Naive thymus-derived CD4-positive, alpha-beta T cell (primary cell): ENCODE results near the gene PARVG. TPM values are rescaled to one million over a fixed set of nuclear protein-coding genes. Genes with fewer than 3 reads are reported as not detected.
A peak's percentile ranks its signal among the peaks of the same experiment; 100 is the strongest.

ENCODE experiments used
- ATAC-seq: fragments of 150-1000 bp; cut with Tn5 transposase; 2 replicates; pipeline ENCODE4 v1.10.0; 2021; ENCODE audit warnings: mild to moderate bottlenecking, moderate library complexity
- CTCF ChIA-PET: fragments of 350-600 bp; sonication (Branson Sonifier 250); formaldehyde crosslinking; loops from one replicate; lab custom pipeline; 2021; ENCODE audit warnings: antibody characterized with exemption; lab: Charles Lee
- POLR2A ChIA-PET: fragments of 350-600 bp; sonication (Branson Sonifier 250); formaldehyde crosslinking; loops from one replicate; lab custom pipeline; 2021; ENCODE audit warnings: antibody characterized with exemption, inconsistent platforms; lab: Charles Lee
- DNase-seq, 9 donors: peaks; one replicate each; pipeline versions ENCODE4 v3.0.0 to v3.0.0-alpha.2; 2020 to 2022; ENCODE audit warnings: mixed read lengths in 1 of 9
- H3K27ac ChIP-seq: one replicate; pipeline ENCODE4 v1.7.0; 2013; ENCODE audit warnings: mild to moderate bottlenecking, low read depth, low read length, moderate library complexity
- H3K27me3 ChIP-seq, 2 donors: one replicate each; pipeline ENCODE4 v1.7.0; 2013; ENCODE audit warnings: low read length in 2 of 2, mild to moderate bottlenecking in 2 of 2, moderate library complexity in 2 of 2; ENCODE audit not compliant: control insufficient read depth in 2 of 2, insufficient read depth in 2 of 2
- H3K36me3 ChIP-seq, 3 experiments: 1 replicate in 2 of 3; 2 replicates in 1 of 3; pipeline ENCODE4 v1.7.0; 2013; ENCODE audit warnings: low read length in 3 of 3, mild to moderate bottlenecking in 3 of 3, moderate library complexity in 1 of 3; ENCODE audit not compliant: insufficient read depth in 3 of 3, control insufficient read depth in 2 of 3
- H3K4me1 ChIP-seq, 2 donors: one replicate each; pipeline ENCODE4 v1.7.0; 2013; ENCODE audit warnings: low read length in 2 of 2, mild to moderate bottlenecking in 2 of 2, moderate library complexity in 1 of 2; ENCODE audit not compliant: control insufficient read depth in 2 of 2, insufficient read depth in 2 of 2
- H3K4me3 ChIP-seq: 2 replicates; pipeline ENCODE4 v1.7.0; 2013; ENCODE audit warnings: mild to moderate bottlenecking, low read length
- H3K9me3 ChIP-seq, 3 experiments: 1 replicate in 2 of 3; 2 replicates in 1 of 3; pipeline ENCODE4 v1.7.0; 2013; ENCODE audit warnings: low read length in 3 of 3; ENCODE audit not compliant: control insufficient read depth in 2 of 3
- H3K27ac Mint-ChIP-seq, 9 donors: one replicate each; pipeline ENCODE4 v1.8.0; 2020 to 2022; ENCODE audit warnings: mixed read lengths in 9 of 9, mild to moderate bottlenecking in 8 of 9, moderate library complexity in 5 of 9, inconsistent platforms in 2 of 9
- H3K27me3 Mint-ChIP-seq, 5 donors: one replicate each; pipeline ENCODE4 v1.8.0; 2021 to 2022; ENCODE audit warnings: mixed read lengths in 5 of 5, mild to moderate bottlenecking in 1 of 5
- H3K36me3 Mint-ChIP-seq, 5 donors: one replicate each; pipeline ENCODE4 v1.8.0; 2020 to 2022; ENCODE audit warnings: mixed read lengths in 5 of 5, mild to moderate bottlenecking in 3 of 5, inconsistent platforms in 1 of 5
- H3K4me1 Mint-ChIP-seq, 7 donors: one replicate each; pipeline ENCODE4 v1.8.0; 2020 to 2022; ENCODE audit warnings: mixed read lengths in 7 of 7, mild to moderate bottlenecking in 3 of 7, inconsistent platforms in 1 of 7
- H3K4me3 Mint-ChIP-seq, 10 donors: one replicate each; pipeline ENCODE4 v1.8.0; 2020 to 2022; ENCODE audit warnings: mild to moderate bottlenecking in 10 of 10, mixed read lengths in 10 of 10, moderate library complexity in 6 of 10, inconsistent platforms in 2 of 10
- H3K9me3 Mint-ChIP-seq, 11 donors: one replicate each; pipeline ENCODE4 v1.8.0; 2020 to 2022; ENCODE audit warnings: mixed read lengths in 11 of 11, mild to moderate bottlenecking in 4 of 11, inconsistent platforms in 1 of 11, moderate library complexity in 1 of 11
- intact Hi-C, 2 donors: fragments of 100-400 bp; cut with micrococcal nuclease; formaldehyde crosslinking; loops; one replicate each; pipeline ENCODE4 v1.15.1; 2023
- polyA plus RNA-seq, 2 donors: library from polyadenylated mRNA; unstranded; fragments of 300-500 nt; fragmentation: Illumina TruSeq; gene quantifications; one replicate each; pipeline ENCODE4 v1.2.3, GENCODE V29; 2021
- total RNA-seq, 6 experiments: library from RNA in 5 of 6; stranded (reverse) in 5 of 6; gene quantifications; 1 replicate in 5 of 6; 2 replicates in 1 of 6; pipeline ENCODE4 v1.2.3 and lab custom pipeline; 2021 to 2026

The PARVG gene
- total and polyA plus RNA-seq, 7 experiments from 2014 or later, result 36.4 to 209 (median 142) TPM

GRCh38 chr22:44153710-44154109 is 27.0 kb upstream of the PARVG start:
- Histone ChIP-seq H3K36me3 (no peaks in the 10 kb centered on the region), H3K4me1 (no peaks in the 10 kb centered on the region), H3K27ac (no peak overlapping the region), H3K27me3 (no peaks in the 10 kb centered on the region), H3K4me3 (no peak overlapping the region), H3K9me3 (no peaks in the 10 kb centered on the region)
- ChIA-PET POLR2A (no interaction called here), CTCF (no interaction called here)
- intact Hi-C loops, result no loop called here
- Mint-ChIP-seq H3K4me1 (peaks cover 0 to 4% (median 0%) of the 10 kb centered on the region in 7 donors), H3K36me3 (peaks cover 0 to 3% (median 0%) of the 10 kb centered on the region in 5 donors), H3K9me3 (no peaks in the 10 kb centered on the region), H3K4me3 (no peak overlapping the region), H3K27me3 (peaks cover 0 to 4% (median 0%) of the 10 kb centered on the region in 5 donors), H3K27ac (no peak overlapping the region)
- ATAC-seq (no peak), DNase-seq (no peak)

GRCh38 chr22:44154436-44154942 is 26.2 kb upstream of the PARVG start:
- peaks cover 0 to 4% (median 0%) of the 10 kb centered on the region in 7 donors for H3K4me1 Mint-ChIP-seq
- Histone ChIP-seq H3K27me3 (no peaks in the 10 kb centered on the region), H3K9me3 (no peaks in the 10 kb centered on the region), H3K4me1 (no peaks in the 10 kb centered on the region), H3K27ac (no peak overlapping the region), H3K4me3 (no peak overlapping the region), H3K36me3 (no peaks in the 10 kb centered on the region)
- peaks cover 0 to 4% (median 0%) of the 10 kb centered on the region in 5 donors for H3K27me3 Mint-ChIP-seq
- H3K4me3 Mint-ChIP-seq, result no peak overlapping the region
- ATAC-seq (peak; percentile 26), DNase-seq (no peak)
- H3K36me3 Mint-ChIP-seq, result peaks cover 0 to 3% (median 0%) of the 10 kb centered on the region in 5 donors
- ChIA-PET POLR2A (no interaction called here), CTCF (no interaction called here)
- H3K27ac Mint-ChIP-seq, result no peak overlapping the region
- intact Hi-C loops, result no loop called here
- H3K9me3 Mint-ChIP-seq, result no peaks in the 10 kb centered on the region

- no peaks in the 10 kb centered on the region for H3K9me3 ChIP-seq
- H3K36me3 ChIP-seq, result no peaks in the 10 kb centered on the region
- no peaks in the 10 kb centered on the region for H3K27me3 ChIP-seq
- ATAC-seq, result no peak
- H3K27ac Mint-ChIP-seq, result no peak overlapping the region
- no peaks in the 10 kb centered on the region for H3K4me1 ChIP-seq
- no peak overlapping the region for H3K27ac ChIP-seq
- no peak overlapping the region for H3K4me3 Mint-ChIP-seq
- CTCF ChIA-PET, result no interaction called here
- no peak for DNase-seq
- peaks cover 0 to 3% (median 0%) of the 10 kb centered on the region in 5 donors for H3K36me3 Mint-ChIP-seq
- H3K9me3 Mint-ChIP-seq, result no peaks in the 10 kb centered on the region
- peaks cover 0 to 4% (median 0%) of the 10 kb centered on the region in 7 donors for H3K4me1 Mint-ChIP-seq
- H3K4me3 ChIP-seq, result no peak overlapping the region
- POLR2A ChIA-PET, result no interaction called here
- peaks cover 0 to 4% (median 0%) of the 10 kb centered on the region in 5 donors for H3K27me3 Mint-ChIP-seq
- intact Hi-C loops, result no loop called here
These were observed 25.6 kb upstream of the PARVG start for GRCh38 chr22:44155115-44155514.

GRCh38 chr22:44157916-44158618 is 22.7 kb upstream of the PARVG start:
- CTCF ChIA-PET, result no interaction called here
- no peaks in the 10 kb centered on the region for H3K27me3 Mint-ChIP-seq
- ATAC-seq, result no peak

GRCh38 chr22:44158816-44159215 is 21.9 kb upstream of the PARVG start:
- ChIA-PET POLR2A (no interaction called here), CTCF (no interaction called here)
- Mint-ChIP-seq H3K27ac (peak overlapping the region in 1 of 9 donors; percentile 49), H3K9me3 (no peaks in the 10 kb centered on the region), H3K36me3 (peaks cover 0 to 3% (median 0%) of the 10 kb centered on the region in 5 donors), H3K4me3 (no peak overlapping the region), H3K4me1 (peaks cover 0 to 5% (median 0%) of the 10 kb centered on the region in 7 donors), H3K27me3 (no peaks in the 10 kb centered on the region)
- intact Hi-C loops, result no loop called here
- no peak overlapping the region for H3K27ac ChIP-seq
- no peaks in the 10 kb centered on the region for H3K4me1 ChIP-seq
- ATAC-seq (no peak), DNase-seq (no peak)
- H3K36me3 ChIP-seq, result no peaks in the 10 kb centered on the region
- no peaks in the 10 kb centered on the region for H3K27me3 ChIP-seq
- H3K9me3 ChIP-seq, result no peaks in the 10 kb centered on the region
- H3K4me3 ChIP-seq, result no peak overlapping the region

More at GRCh38 chr22:44157916-44158618, 22.7 kb upstream of the PARVG start:
- H3K36me3 ChIP-seq, result no peaks in the 10 kb centered on the region
- POLR2A ChIA-PET, result no interaction called here
- H3K9me3 Mint-ChIP-seq, result no peaks in the 10 kb centered on the region
- DNase-seq, result no peak
- H3K4me3 Mint-ChIP-seq, result no peak overlapping the region
- no peak overlapping the region for H3K27ac ChIP-seq
- no peaks in the 10 kb centered on the region for H3K4me1 ChIP-seq
- H3K27me3 ChIP-seq, result no peaks in the 10 kb centered on the region
- no peaks in the 10 kb centered on the region for H3K9me3 ChIP-seq
- peaks cover 0 to 5% (median 0%) of the 10 kb centered on the region in 7 donors for H3K4me1 Mint-ChIP-seq
- H3K36me3 Mint-ChIP-seq, result peaks cover 0 to 3% (median 0%) of the 10 kb centered on the region in 5 donors
- no peak overlapping the region for H3K27ac Mint-ChIP-seq
- intact Hi-C loops, result no loop called here
- no peak overlapping the region for H3K4me3 ChIP-seq

GRCh38 chr22:44159221-44159620 is 21.5 kb upstream of the PARVG start:
- DNase-seq (no peak), ATAC-seq (no peak)
- CTCF ChIA-PET, result no interaction called here
- no peaks in the 10 kb centered on the region for H3K27me3 Mint-ChIP-seq
- no peaks in the 10 kb centered on the region for H3K9me3 Mint-ChIP-seq
- no peaks in the 10 kb centered on the region for H3K9me3 ChIP-seq
- POLR2A ChIA-PET, result no interaction called here
- H3K27ac ChIP-seq, result no peak overlapping the region
- H3K4me3 Mint-ChIP-seq, result no peak overlapping the region
- peaks cover 0 to 3% (median 0%) of the 10 kb centered on the region in 5 donors for H3K36me3 Mint-ChIP-seq
- H3K4me1 Mint-ChIP-seq, result peaks cover 0 to 5% (median 0%) of the 10 kb centered on the region in 7 donors
- no peaks in the 10 kb centered on the region for H3K4me1 ChIP-seq
- H3K27ac Mint-ChIP-seq, result no peak overlapping the region
- H3K27me3 ChIP-seq, result no peaks in the 10 kb centered on the region
- no peak overlapping the region for H3K4me3 ChIP-seq
- no peaks in the 10 kb centered on the region for H3K36me3 ChIP-seq
- intact Hi-C loops, result no loop called here

- Histone ChIP-seq H3K9me3 (no peaks in the 10 kb centered on the region), H3K4me1 (no peaks in the 10 kb centered on the region), H3K4me3 (no peak overlapping the region), H3K36me3 (no peaks in the 10 kb centered on the region), H3K27me3 (no peaks in the 10 kb centered on the region), H3K27ac (no peak overlapping the region)
- ChIA-PET POLR2A (no interaction called here), CTCF (no interaction called here)
- Mint-ChIP-seq H3K9me3 (no peaks in the 10 kb centered on the region), H3K4me3 (no peak overlapping the region), H3K36me3 (peaks cover 0 to 3% (median 0%) of the 10 kb centered on the region in 5 donors), H3K27me3 (no peaks in the 10 kb centered on the region), H3K4me1 (peaks cover 0 to 5% (median 0%) of the 10 kb centered on the region in 7 donors), H3K27ac (no peak overlapping the region)
- no peak for ATAC-seq
- DNase-seq, result no peak
- intact Hi-C loops, result no loop called here
These were observed 20.9 kb upstream of the PARVG start for GRCh38 chr22:44159811-44160210.
